ENCODE results near the gene CLDN5. TPM values are rescaled to one million over a fixed set of nuclear protein-coding genes. Genes with fewer than 3 reads are reported as not detected.

CLDN5 gene
- total RNA-seq, 2 donors from 2014 or later, result 0.20 to 0.66 TPM

- no peaks in the 10 kb centered on the region for H3K27me3 Mint-ChIP-seq (ENCODE audit: insufficient read depth)
- no peak for DNase-seq
- Histone ChIP-seq H3K27ac (ENCODE audit: low read depth, low read length) (no peak overlapping the region), H3K27me3 (ENCODE audit: control insufficient read depth, insufficient read depth, low read length, poor library complexity, severe bottlenecking) (no peaks in the 10 kb centered on the region), H3K9me3 (ENCODE audit: control insufficient read depth, low read length) (no peaks in the 10 kb centered on the region), H3K4me1 (ENCODE audit: control insufficient read depth, insufficient read depth, low read length) (no peaks in the 10 kb centered on the region), H3K4me3 (ENCODE audit: low read length) (no peak overlapping the region), H3K9ac (ENCODE audit: extremely low read depth, low read length, poor library complexity, severe bottlenecking) (no peak overlapping the region), H3K36me3 (ENCODE audit: control insufficient read depth, insufficient read depth, low read length) (peaks cover 61% of the 10 kb centered on the region)
- no peaks in the 10 kb centered on the region for H3K4me1 Mint-ChIP-seq
- 93 to 100% methylated on average over 1 to 2 of the region's 2 CpGs for WGBS, 2 experiments (ENCODE audit: insufficient coverage in 1 of 2, insufficient read length in 1 of 2)
- no peak overlapping the region for H3K4me3 Mint-ChIP-seq
- TF ChIP-seq, protein P1, sequence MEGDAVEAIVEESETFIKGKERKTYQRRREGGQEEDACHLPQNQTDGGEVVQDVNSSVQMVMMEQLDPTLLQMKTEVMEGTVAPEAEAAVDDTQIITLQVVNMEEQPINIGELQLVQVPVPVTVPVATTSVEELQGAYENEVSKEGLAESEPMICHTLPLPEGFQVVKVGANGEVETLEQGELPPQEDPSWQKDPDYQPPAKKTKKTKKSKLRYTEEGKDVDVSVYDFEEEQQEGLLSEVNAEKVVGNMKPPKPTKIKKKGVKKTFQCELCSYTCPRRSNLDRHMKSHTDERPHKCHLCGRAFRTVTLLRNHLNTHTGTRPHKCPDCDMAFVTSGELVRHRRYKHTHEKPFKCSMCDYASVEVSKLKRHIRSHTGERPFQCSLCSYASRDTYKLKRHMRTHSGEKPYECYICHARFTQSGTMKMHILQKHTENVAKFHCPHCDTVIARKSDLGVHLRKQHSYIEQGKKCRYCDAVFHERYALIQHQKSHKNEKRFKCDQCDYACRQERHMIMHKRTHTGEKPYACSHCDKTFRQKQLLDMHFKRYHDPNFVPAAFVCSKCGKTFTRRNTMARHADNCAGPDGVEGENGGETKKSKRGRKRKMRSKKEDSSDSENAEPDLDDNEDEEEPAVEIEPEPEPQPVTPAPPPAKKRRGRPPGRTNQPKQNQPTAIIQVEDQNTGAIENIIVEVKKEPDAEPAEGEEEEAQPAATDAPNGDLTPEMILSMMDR (conservative IDR thresholded peaks at IDR 0.05), result no peak
- no peaks in the 10 kb centered on the region for H3K9me3 Mint-ChIP-seq
- peaks cover 34% of the 10 kb centered on the region for H3K36me3 Mint-ChIP-seq (ENCODE audit: low read depth)
- no peak overlapping the region for H3K27ac Mint-ChIP-seq
These were observed 35.9 kb downstream of the CLDN5 start for GRCh38 chr22:19488285-19488684.

GRCh38 chr22:19483481-19484244, 40.5 kb downstream of the CLDN5 start:
- no peaks in the 10 kb centered on the region for H3K27me3 Mint-ChIP-seq (ENCODE audit: insufficient read depth)
- WGBS, 2 experiments (ENCODE audit: insufficient coverage in 1 of 2, insufficient read length in 1 of 2), result 94 to 100% methylated on average over 3 to 8 of the region's 8 CpGs
- Histone ChIP-seq H3K4me3 (ENCODE audit: low read length) (no peak overlapping the region), H3K36me3 (ENCODE audit: control insufficient read depth, insufficient read depth, low read length) (peaks cover 45% of the 10 kb centered on the region), H3K27me3 (ENCODE audit: control insufficient read depth, insufficient read depth, low read length, poor library complexity, severe bottlenecking) (no peaks in the 10 kb centered on the region), H3K27ac (ENCODE audit: low read depth, low read length) (no peak overlapping the region), H3K9ac (ENCODE audit: extremely low read depth, low read length, poor library complexity, severe bottlenecking) (no peak overlapping the region), H3K9me3 (ENCODE audit: control insufficient read depth, low read length) (no peaks in the 10 kb centered on the region), H3K4me1 (ENCODE audit: control insufficient read depth, insufficient read depth, low read length) (no peaks in the 10 kb centered on the region)
- DNase-seq, result no peak
- no peaks in the 10 kb centered on the region for H3K9me3 Mint-ChIP-seq
- H3K4me3 Mint-ChIP-seq, result no peak overlapping the region
- TF ChIP-seq, protein P1 (conservative IDR thresholded peaks at IDR 0.05), result no peak
- peaks cover 31% of the 10 kb centered on the region for H3K36me3 Mint-ChIP-seq (ENCODE audit: low read depth)
- peaks cover 8% of the 10 kb centered on the region for H3K4me1 Mint-ChIP-seq
- no peak overlapping the region for H3K27ac Mint-ChIP-seq

DNA sequence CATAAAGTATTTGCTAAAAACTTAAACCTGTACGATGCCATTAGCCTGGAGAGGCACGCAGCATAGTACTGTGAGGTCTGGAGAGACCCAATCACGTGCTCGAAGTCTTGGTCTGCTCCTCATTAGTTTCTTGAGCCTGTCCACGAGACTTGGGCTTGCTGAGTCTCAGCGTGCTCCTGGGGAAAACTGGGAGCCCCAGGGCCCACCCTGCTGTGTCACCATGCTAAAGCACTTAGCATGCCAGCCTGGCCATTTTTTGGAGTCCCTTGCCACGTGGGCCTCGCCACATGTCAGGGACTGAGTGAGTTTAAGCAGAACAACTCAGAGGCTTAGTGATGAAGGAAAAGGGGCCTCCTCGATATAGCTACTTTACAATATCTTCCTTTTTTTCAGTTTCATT, 41.9 kb downstream of the CLDN5 start:
- Histone ChIP-seq H3K36me3 (ENCODE audit: control insufficient read depth, insufficient read depth, low read length) (peaks cover 36% of the 10 kb centered on the region), H3K27me3 (ENCODE audit: control insufficient read depth, insufficient read depth, low read length, poor library complexity, severe bottlenecking) (no peaks in the 10 kb centered on the region), H3K27ac (ENCODE audit: low read depth, low read length) (no peak overlapping the region), H3K4me1 (ENCODE audit: control insufficient read depth, insufficient read depth, low read length) (no peaks in the 10 kb centered on the region), H3K9me3 (ENCODE audit: control insufficient read depth, low read length) (no peaks in the 10 kb centered on the region), H3K4me3 (ENCODE audit: low read length) (no peak overlapping the region), H3K9ac (ENCODE audit: extremely low read depth, low read length, poor library complexity, severe bottlenecking) (no peak overlapping the region)
- Mint-ChIP-seq H3K4me1 (peaks cover 15% of the 10 kb centered on the region), H3K27ac (no peak overlapping the region), H3K4me3 (no peak overlapping the region), H3K36me3 (ENCODE audit: low read depth) (peaks cover 24% of the 10 kb centered on the region), H3K27me3 (ENCODE audit: insufficient read depth) (no peaks in the 10 kb centered on the region), H3K9me3 (no peaks in the 10 kb centered on the region)
- WGBS, 2 experiments (ENCODE audit: insufficient coverage in 1 of 2, insufficient read length in 1 of 2), result 94 to 98% methylated on average over 5 to 9 of the region's 9 CpGs
- TF ChIP-seq, protein P1 (conservative IDR thresholded peaks at IDR 0.05), result no peak
- no peak for DNase-seq

Measured in endodermal cell (in vitro differentiated cells).